GM10248 (cell line): ENCODE results near the gene SAT2.

Experiments used
- CTCF ChIA-PET: fragments of 300-600 bp; sonication (Branson Sonifier 250); formaldehyde crosslinking; extraction: SDS; loops from one replicate; lab custom pipeline; 2021; ENCODE audit warnings: antibody characterized with exemption; lab: Yijun Ruan, JAX
- POLR2A ChIA-PET: fragments of 350-650 bp; sonication (Branson Sonifier 250); formaldehyde crosslinking; extraction: SDS; loops from one replicate; lab custom pipeline; 2020; ENCODE audit warnings: antibody characterized with exemption; lab: Yijun Ruan, JAX
- DNase-seq: peaks from one replicate; pipeline ENCODE4 v3.0.0; 2012; ENCODE audit errors: extremely low spot score
- TF ChIP-seq, protein P1 (sequence below): IDR thresholded peaks from 2 replicates; pipeline ENCODE4 v1.5.1; 2012; ENCODE audit warnings: mild to moderate bottlenecking, low read depth; ENCODE audit errors: extremely low read depth, missing control alignments, control extremely low read depth

Gene SAT2

GRCh38 chr17:7589891-7590691 lies 37.5 kb downstream of the SAT2 start, which contains the start of gene SOX15:
Gene SOX15 (minus strand): TSS chr17:7590094. CDS start chr17:7589676, 418 bp downstream.
- DNase-seq: no peak
- CTCF ChIA-PET: interaction anchor here (0.9 to 2.6 kb wide), 19 partner anchors 11 to 294 kb away, joined by 3 to 17 read pairs (median 4); partner anchors contain the start of genes ACAP1, CD68, FXR2 and SAT2
- POLR2A ChIA-PET: interaction anchor here (1.2 kb wide), 2 partner anchors 14 to 97 kb away, joined by 4 to 5 read pairs; partner anchors contain the start of gene TP53
- TF ChIP-seq, protein P1, sequence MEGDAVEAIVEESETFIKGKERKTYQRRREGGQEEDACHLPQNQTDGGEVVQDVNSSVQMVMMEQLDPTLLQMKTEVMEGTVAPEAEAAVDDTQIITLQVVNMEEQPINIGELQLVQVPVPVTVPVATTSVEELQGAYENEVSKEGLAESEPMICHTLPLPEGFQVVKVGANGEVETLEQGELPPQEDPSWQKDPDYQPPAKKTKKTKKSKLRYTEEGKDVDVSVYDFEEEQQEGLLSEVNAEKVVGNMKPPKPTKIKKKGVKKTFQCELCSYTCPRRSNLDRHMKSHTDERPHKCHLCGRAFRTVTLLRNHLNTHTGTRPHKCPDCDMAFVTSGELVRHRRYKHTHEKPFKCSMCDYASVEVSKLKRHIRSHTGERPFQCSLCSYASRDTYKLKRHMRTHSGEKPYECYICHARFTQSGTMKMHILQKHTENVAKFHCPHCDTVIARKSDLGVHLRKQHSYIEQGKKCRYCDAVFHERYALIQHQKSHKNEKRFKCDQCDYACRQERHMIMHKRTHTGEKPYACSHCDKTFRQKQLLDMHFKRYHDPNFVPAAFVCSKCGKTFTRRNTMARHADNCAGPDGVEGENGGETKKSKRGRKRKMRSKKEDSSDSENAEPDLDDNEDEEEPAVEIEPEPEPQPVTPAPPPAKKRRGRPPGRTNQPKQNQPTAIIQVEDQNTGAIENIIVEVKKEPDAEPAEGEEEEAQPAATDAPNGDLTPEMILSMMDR: no peak

GRCh38 chr17:7589204-7589868 lies 38.3 kb downstream of the SAT2 start:
- ChIA-PET POLR2A (interaction anchor here (1.1 to 1.2 kb wide), 3 partner anchors 13 to 98 kb away, joined by 4 to 5 read pairs (median 4); partner anchors contain the start of genes SAT2 and TP53), CTCF (interaction anchor here (0.5 to 2.6 kb wide), 26 partner anchors 10 to 293 kb away, joined by 3 to 17 read pairs (median 4); partner anchors contain the start of genes ACAP1, CD68, FXR2 and SAT2)
- TF ChIP-seq, protein P1: peak; percentile 80
- DNase-seq: peak; percentile 85

DNA sequence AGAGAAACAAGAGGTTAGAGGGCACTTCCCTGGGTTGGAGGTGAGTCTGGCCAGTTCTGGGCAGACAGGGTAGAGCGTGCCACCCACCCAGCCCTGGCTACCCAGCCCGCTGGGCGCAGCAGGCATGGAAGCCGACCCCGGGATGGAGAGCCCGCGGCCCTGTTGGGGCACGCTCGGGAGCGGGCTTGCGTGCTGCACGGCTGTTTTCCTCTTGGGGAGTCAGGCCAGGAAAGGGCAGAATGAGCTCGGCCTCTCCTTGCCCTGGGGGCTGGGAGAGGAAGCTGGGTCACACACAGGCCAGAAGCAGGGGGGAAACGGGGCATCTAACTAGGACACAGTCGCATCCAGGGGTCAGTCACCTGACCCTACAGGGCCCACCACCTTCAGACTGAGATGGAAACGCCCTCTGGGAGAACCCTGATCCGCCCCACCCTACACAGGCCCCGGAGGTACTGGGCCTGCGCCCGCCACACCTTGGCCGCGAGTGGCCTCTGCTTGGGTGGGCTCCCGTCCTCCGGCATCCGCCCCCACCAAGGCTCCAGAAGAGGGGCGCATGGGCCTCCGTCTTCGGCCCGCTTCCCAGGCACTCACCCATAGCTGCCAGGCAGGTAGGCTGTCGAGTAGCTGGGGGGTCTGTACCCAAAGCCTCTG lies 38.9 kb downstream of the SAT2 start:
- ChIA-PET CTCF (interaction anchor here (0.5 to 2.6 kb wide), 25 partner anchors 9 to 292 kb away, joined by 3 to 17 read pairs (median 4); partner anchors contain the start of genes ACAP1, CD68, FXR2 and TMEM256), POLR2A (interaction anchor here (1.1 to 1.2 kb wide), 3 partner anchors 13 to 99 kb away, joined by 4 to 5 read pairs (median 4); partner anchors contain the start of genes SAT2 and TP53)
- no peak for DNase-seq
- TF ChIP-seq, protein P1: no peak

- TF ChIP-seq, protein P1: no peak
- ChIA-PET CTCF (interaction anchor here (0.7 to 2.2 kb wide), 3 partner anchors 27 to 72 kb away, joined by 3 to 11 read pairs (median 3); no protein-coding TSS in a partner anchor), POLR2A (no interaction called here)
- no peak for DNase-seq
Observed at GRCh38 chr17:7587420-7588151, 40.0 kb downstream of the SAT2 start.

GRCh38 chr17:7586673-7587419 lies 40.8 kb downstream of the SAT2 start:
- ChIA-PET CTCF (interaction anchor here (0.7 to 1.5 kb wide), 3 partner anchors 8 to 72 kb away, joined by 3 to 4 read pairs (median 3); no protein-coding TSS in a partner anchor), POLR2A (interaction anchor here (0.5 kb wide), 1 partner anchor 326 kb away, joined by 6 read pairs; no protein-coding TSS in a partner anchor)
- DNase-seq: no peak
- TF ChIP-seq, protein P1: no peak
